ENCODE data around the gene HEPH.
"Not testable (repeated sequence)": the region's sequence is repeated elsewhere in the genome, so short reads cannot be mapped to it uniquely, and the experiment has no call there.

Gene HEPH

DNA sequence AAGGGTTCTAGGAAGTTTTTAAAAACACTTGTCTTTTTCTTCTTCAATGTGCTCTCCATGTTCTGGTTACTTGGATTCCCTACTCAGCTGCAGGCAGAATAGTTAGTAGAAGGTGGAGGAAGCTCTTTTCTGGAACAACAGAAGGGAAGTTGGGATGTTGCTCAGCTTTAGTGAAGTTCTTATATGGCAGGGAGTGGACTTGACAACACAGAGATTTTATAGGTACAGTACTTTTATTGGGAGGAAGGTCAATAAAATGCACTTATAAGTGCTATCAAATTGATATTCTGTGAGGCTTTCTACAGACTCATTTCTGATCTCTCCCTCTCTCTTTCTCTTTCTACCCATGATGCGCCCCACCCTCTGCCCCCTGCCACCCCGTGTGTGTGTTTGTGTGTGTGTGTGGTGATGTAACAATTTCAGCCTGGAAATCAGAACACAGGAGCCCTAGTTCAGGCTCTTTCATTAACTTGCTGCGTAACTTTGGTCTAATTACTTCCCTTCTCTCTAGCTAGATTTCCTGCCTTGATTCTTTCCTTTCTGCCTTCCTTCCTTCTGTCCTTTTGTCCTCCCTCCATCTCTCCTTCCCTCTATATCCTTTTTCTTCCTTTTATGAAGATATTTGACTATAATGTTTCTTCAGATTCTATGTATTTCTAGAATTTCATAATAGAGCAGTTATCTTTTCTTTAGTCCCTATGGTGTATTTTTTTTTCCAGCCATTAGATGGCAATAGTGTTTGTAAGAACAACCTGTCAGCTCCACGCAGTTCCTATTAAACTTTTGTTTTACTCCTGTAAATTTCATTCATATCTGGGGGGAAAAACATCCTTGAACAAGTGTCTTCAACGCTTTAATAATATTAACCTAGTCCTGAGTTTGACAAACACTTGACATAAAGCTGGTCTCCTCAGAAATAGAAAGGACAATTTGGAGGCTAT lies 37.1 kb downstream of the HEPH start:
- DNase-seq (ENCODE audit: low read depth): no peak

DNA sequence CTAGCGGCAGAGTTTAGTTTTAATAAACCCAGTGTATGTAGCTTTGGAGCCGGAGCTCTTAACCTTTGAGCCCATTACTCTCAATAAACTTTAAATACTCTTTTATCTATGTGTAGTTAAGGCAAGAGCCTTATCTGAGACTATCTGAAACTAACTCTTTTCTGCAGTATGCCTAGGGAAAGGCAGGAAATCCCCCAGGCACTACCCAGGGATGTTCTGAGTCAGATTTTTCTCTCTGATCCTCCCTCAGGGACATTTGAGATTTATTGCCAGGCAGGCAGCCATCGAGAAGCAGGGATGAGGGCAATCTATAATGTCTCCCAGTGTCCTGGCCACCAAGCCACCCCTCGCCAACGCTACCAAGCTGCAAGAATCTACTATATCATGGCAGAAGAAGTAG lies 39.1 kb downstream of the HEPH start:
- DNase-seq (ENCODE audit: low read depth): no peak

DNA sequence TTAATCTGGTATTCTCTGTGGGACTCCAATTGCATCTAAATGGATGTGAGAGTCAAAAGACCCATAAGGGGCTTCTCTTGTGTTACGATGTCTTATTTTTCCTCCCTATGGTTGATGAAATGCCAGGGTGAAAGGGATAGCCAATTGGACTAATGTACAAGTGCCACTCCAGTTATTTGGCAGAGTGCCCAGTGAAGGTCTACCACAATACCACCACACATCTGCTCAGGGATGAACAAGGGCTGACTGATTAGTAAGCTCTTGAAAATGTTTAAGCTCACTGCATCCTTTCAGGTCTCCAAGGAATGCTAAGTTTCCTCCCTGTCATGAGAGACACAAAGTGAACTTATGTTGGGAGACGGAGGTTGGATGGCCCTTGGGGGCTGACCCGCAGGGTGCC lies 57.8 kb downstream of the HEPH start:
- no peak for DNase-seq (ENCODE audit: low read depth)

- DNase-seq (ENCODE audit: low read depth): no peak
Observed at GRCh38 chrX:66232296-66232695, 68.2 kb downstream of the HEPH start.

GRCh38 chrX:66233209-66233608 lies 69.2 kb downstream of the HEPH start:
- no peak for DNase-seq (ENCODE audit: low read depth)

DNA sequence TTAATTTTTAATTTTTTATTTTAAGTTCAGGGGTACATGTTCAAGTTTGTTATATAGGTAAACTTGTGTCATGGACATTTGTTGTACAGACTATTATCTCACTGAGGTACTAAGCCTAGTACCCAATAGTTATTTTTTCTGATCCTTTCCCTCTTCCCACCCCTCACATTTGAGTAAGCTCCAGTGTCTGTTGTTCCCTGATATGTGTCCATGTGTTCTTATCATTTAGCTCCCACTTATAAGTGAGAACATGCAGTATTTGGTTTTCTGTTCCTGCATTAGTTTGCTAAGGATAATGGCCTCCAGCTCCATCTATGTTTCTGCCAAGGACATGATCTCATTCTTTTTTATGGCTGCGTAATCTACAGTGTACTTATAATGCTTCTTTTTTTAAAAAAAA lies 69.9 kb downstream of the HEPH start:
- not testable (repeated sequence) for DNase-seq (ENCODE audit: low read depth)

- no peak for DNase-seq (ENCODE audit: low read depth)
Observed at GRCh38 chrX:66255359-66255967, 91.4 kb downstream of the HEPH start.

DNA sequence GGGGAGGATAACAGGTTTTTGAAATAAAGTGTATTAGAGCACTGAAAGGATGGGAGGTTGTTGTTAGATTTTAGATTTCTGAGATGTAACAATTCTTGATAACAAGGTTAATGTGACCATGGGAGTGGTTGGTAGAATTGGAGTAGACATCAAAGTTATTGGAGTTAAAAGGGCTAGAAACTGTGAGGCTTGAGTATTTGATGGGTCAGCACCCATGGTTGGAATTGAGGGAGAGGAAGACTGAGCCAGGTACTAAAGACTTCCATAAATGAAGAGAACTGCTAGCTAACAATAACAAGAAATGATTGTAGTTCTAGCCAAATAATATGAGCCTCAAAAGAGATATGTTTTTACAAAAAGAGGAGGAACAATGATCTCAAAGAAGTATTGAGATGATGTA lies 98.8 kb downstream of the HEPH start:
- DNase-seq (ENCODE audit: low read depth): no peak

Data from T follicular helper cell (primary cell).